COLO668 (cell line): ENCODE data around the gene ADGRL1.
"Not testable (repeated sequence)": the region's sequence is repeated elsewhere in the genome, so short reads cannot be mapped to it uniquely, and the experiment has no call there.

ENCODE experiments used
- DNase-seq: peaks from one replicate; lab custom pipeline; 2025; ENCODE audit not compliant: unreplicated experiment; lab: John Stamatoyannopoulos, UW

ADGRL1 gene

GRCh38 chr19:14164082-14164481 lies 41.9 kb downstream of the ADGRL1 start:
- DNase-seq = no peak

GRCh38 chr19:14162871-14163297 lies 43.1 kb downstream of the ADGRL1 start:
- no peak for DNase-seq

GRCh38 chr19:14161305-14161704 lies 44.7 kb downstream of the ADGRL1 start:
- no peak for DNase-seq

DNA sequence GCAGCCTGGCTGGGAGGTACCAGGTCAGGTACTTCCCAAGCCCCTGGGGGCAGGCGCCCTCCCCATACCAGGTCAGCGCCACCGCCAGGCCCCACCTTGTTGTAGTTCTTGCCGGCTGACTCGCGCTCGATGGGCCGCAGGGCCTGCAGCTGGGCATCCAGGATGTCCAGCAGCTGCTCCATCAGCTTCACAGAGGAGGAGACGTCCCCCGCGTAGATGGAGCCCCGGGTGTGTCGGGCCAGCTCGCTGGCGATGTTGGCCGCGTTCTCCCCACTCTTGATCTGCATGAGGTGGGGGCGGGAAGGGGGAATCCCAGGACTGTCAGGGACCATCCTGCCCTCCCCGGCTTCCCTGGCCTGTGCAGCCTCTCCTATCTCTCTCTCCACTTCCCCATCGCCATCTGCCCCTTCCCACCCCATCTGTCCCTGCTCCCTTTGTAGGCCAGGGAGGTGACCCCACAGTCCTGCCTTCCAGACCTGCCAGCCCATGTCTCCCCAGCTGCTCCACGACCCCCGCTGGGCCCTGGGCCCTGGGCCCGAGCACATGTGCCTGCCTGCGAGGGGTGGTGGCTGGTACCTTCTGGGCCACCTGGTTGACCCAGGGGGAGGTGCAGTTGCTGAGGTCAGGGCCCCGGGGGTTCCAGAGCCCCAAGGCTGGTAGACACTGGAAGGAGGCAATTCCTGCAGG lies 45.8 kb downstream of the ADGRL1 start:
- DNase-seq = no peak

DNA sequence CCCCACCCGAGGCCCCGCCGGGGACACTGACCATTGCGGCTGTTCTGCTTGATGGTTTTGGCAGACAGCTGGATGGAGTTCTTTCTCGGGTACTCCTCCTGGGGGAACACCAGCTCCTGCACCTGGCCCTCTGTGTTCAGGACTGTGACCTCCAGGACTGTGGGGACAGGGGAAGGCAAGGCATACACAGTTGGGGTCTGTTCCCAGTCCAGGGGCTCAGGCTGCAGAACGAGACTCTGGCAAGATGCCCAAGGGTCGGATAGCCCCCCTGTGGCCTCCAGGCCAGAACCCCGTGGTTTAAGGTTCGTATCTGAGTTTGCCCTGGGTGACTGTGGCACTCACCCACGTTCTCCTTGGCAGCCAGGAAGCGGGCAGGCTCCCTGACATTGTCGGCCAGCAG lies 46.9 kb downstream of the ADGRL1 start:
- DNase-seq = no peak

DNA sequence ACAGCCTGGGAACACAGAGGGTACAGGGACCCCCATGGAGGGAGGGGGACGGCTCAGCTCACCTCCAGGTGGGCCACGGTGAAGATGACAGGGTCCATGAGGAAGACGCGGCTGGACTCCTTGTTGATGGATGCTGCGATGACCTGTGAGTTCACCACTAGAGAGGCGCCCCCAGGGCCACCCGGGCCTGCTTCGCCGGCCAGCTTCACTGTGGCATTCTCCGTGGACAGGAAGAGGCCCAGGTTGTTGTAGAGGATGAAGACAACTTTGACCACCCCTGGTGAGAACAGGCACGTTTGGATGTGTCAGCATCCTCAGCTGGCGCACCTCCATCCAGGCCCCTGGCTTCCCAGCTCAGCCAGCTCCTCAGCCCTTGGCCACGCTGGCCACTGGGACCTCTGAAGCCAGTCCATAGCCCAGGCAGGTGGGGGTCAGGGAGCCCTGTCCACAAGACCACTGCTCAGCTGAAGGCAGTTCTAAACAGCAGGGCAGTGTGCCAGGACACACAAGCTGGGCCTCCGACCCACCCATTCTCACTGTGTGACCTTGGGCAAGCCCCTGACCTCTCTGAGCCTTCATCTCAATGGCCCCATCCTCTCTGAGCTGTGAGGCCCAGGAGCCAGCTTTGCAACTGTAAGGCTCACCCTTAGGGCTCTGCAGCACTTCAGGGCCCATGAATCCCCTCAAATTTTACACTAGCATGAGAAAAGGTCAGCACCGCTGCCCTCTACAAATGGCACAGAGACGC lies 47.5 kb downstream of the ADGRL1 start:
- DNase-seq = no peak

DNA sequence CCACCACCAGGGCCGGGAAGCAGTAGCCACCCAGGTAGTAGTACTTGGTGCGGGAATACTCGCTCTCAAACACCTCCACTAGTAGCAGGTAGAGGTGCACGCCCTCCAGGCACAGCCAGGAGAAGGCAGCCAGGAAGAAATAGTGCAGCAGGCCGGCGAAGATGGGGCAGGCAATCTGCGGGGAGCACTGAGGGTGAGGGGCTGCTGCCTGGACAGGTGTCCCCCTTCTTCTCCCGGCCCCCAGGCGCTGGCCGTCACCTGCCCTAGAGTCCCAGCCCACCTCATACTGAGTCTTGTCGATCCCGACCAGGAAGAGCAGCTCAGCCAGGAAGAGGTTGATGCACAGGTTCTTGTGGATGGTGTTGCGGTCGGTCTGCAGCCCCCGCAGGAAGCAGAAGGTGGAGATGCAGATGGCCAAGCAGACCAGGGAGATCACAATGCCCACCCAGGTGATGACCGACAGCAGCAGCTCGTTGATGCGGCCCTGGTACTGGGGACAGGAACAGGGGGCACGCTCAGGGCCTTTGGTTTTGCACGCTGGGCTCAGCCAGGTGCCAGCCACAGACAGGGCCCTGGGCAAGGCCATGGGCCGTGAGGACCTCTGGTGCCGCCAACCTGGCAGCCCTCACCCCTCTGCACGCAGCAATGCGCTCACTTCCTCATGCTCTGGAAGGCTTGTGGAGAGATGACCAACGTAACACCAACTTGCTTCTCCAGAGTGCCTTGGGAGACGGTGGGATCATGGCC lies 48.8 kb downstream of the ADGRL1 start:
- DNase-seq = no peak

- DNase-seq = no peak
Measured at GRCh38 chr19:14156122-14156521, 49.8 kb downstream of the ADGRL1 start.

DNA sequence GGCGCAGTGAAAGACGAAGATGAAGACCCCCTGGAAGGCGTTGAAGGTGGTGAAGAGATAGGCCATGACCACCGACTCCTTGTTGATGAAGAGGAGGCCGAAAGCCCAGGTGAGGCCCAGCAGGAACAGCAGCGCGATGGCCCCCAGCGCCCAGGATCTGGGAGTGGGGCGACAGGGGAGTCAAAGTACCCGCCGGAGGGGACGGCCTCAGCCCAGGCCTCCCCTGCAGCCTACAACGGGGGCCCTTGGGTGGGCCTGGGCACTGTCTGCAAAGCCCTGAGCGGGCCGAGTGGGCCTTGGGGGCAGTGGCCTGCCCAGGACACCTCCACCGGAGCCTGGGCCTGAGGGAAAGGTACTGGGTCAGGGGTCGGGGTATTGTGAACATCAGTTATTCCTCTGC lies 50.6 kb downstream of the ADGRL1 start:
- no peak for DNase-seq

GRCh38 chr19:14152713-14153112 lies 53.3 kb downstream of the ADGRL1 start:
- DNase-seq = no peak

DNA sequence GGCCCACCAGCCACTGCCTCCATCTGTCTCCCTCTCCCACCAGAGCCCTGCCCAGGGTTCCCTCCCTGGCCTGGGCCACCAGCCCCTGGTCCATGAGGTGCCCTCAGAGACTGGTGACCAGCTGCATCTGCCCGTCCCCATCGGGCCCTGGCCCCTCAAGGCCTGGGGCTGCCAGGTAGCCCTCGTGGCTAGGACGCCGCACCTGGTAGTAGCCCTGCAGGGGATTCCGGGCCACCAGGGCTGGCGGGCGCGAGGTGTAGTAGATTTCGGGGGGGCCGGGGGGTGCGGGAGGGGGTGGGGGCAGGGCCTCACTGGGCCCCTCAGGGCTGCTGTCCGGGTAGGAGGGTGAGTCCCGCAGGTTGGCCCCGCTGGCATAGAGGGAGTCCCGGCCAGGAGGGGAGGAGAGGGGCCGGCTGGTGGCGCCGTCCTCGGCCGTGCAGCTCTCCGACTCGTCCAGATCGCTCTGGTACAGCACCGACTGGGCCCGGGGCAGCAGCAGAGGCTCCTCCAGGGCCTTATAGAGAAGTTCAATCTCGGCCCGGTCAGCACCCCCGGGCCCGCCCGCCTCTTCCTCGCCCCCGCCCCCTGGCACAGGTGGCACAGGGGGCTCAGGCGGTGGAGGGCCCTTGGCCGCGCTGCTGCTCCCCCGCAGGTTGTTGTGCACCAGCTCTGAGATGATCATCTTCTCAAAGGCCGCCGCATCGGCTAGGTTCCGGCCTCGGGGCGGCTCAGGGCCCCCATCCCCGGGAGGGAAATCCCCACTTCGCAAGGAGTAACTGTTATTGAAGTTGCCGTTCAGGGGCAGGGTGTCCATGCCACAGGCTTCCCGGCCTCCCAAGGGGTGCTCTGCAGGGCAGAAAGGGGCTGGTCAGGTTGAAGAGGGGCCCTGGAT lies 55.0 kb downstream of the ADGRL1 start:
- DNase-seq = no peak

GRCh38 chr19:14150041-14150769 lies 55.8 kb downstream of the ADGRL1 start:
- no peak for DNase-seq

GRCh38 chr19:14149509-14149994 lies 56.4 kb downstream of the ADGRL1 start:
- no peak for DNase-seq

- DNase-seq = no peak
Measured at GRCh38 chr19:14148751-14149410, 57.1 kb downstream of the ADGRL1 start.

GRCh38 chr19:14147797-14148605 lies 58.0 kb downstream of the ADGRL1 start:
- peak; percentile 56 for DNase-seq

- no peak for DNase-seq
Measured at GRCh38 chr19:14146789-14147216, 59.2 kb downstream of the ADGRL1 start.

DNA sequence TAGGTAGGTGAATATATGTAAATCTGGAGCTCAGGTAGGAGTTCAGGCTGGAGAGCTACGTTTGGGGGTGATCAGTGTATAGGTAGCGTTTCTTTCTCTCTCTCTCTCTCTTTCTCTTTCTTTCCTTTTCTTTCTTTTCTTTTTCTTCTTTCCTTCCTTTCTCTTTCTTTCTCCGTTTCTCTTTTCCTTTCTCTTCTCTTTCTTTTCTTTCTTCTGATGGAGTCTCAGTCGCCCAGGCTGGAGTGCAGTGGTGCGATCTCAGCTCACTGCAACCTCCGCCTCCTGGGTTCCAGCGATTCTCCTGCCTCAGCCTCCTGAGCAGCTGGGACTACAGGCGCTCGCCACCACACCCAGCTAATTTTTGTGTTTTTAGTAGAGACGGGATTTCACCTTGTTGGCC lies 59.8 kb downstream of the ADGRL1 start:
- not testable (repeated sequence) for DNase-seq

GRCh38 chr19:14145381-14145780 lies 60.6 kb downstream of the ADGRL1 start:
- DNase-seq = no peak
